HT1080 (cell line): ENCODE data around the gene COL8A2. TPM values are rescaled to one million over a fixed set of nuclear protein-coding genes. Genes with fewer than 3 reads are reported as not detected.

Source experiments
- DNase-seq: peaks from one replicate; pipeline ENCODE4 v3.0.0-alpha.2; 2015; ENCODE audit warnings: low read depth
- total RNA-seq: library from RNA; depleted of rRNA; stranded (reverse); fragments of >200 nt; shearing (Covaris generic); gene quantifications from 2 replicates; pipeline ENCODE4 v1.2.3, GENCODE V29; 2014

The COL8A2 gene
- total RNA-seq, 1 experiment from 2014 or later: 1.5 TPM

DNA sequence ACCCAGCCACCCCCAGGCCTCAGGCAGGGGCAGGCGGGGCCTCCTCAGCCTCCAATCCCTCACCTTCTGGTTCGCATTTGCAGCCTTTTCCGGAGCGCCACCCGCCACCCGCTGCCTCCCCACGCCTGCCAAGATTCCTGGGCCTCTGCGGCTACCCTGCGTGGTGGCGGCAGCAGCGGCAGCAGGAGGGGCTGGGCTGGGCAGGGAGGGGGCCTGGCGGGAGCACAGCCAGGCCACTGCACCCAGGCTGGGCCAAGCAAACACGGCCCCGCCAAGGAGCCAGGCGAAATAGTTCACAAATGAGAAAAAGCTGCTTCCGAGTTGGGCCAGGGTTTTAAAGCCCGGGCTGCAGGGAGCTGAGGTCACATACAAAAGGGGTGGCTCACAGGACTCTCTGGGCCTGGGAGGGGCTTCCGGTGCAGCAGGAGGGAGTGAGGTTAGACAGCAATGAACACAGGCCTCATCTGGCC lies 9.8 kb downstream of the COL8A2 start:
- peak; percentile 75 for DNase-seq

DNA sequence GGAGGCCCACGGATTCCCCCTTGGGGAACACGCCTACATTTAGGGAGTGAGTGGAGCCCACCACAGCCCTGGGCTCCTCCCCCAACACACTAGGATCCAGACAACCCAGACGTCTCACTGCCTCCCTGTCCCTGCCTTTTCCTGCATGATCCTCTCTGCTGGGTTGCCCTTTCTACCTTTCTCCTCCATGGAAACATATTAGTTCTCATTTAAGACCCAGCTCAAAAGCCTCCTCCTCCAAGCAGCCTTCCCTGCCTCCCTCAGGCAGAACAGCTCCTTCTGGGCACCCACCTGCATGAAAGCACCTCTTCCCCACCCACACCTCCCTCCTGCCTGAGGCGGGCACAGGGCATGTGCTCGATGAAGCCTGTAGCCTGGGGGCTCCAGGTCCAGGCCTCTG lies 10.7 kb downstream of the COL8A2 start:
- no peak for DNase-seq

DNA sequence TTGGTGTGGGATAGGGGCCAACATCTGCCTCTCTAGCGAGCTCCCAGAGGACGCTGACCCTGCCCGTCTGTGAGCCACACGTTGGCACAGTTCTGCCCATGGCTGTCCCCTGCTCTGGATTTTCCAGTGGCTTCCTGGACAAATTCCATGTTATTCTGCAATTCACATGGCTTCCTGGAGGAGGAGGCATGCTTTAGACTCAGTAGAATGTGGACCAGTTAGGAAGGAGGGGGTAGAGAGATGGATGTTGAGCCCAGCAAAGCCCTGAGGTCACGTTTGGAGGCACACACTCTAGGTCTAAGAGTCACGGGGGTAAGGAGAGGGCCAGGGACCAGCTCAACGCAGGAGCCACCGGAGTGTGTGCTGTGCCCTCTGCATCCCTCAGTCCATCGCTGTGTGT lies 12.2 kb downstream of the COL8A2 start:
- DNase-seq: no peak

DNA sequence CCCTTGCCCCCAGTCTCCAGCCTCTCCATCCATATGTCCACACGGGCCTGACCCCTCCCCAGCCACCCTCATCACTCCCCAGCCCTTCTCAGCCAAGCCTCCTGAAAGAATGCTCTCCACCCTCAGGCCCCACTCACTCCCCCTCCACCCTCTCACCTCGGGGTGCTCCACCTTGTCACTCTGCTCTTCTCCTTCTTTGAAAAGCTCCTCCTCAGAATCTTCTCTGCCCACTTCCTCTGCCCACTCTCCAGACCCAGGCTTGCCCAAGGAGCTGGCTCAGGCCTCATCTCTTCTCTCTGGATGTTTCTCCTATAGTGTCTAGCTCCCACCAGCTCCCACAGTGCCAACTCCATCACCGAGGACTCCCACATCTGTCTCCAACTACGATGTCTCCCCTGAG lies 13.9 kb downstream of the COL8A2 start:
- no peak for DNase-seq

DNA sequence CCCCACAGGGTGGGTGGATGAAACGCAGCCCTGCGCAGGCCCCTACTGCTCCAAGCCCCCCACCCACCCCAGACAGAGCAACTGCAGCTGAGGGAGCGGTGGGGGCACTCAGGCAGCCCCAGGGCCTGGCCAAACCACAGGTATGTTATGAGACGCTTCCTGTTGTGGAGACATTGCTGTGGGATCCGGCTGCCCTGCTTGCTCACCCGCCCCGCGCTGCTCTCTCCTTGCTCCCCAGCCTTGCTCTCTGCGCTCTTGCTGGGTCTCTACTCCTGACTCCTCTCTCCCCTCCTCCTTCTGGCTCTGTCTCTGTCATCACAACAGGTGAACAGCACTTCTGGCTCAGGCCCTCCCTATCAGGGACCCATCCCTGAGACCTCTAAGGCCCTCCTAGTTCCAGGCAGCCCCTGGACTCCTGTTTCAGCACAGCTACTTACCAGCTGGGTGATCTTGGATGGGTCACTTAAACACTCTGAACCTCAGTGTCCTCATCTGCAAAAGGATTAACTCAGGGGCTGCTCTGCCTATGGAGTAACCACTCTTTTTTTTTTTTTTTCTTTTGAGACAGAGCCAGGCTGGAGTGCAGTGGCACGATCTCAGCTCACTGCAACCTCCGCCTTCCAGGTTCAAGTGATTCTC lies 15.9 kb downstream of the COL8A2 start:
- DNase-seq: peak; percentile 89

DNA sequence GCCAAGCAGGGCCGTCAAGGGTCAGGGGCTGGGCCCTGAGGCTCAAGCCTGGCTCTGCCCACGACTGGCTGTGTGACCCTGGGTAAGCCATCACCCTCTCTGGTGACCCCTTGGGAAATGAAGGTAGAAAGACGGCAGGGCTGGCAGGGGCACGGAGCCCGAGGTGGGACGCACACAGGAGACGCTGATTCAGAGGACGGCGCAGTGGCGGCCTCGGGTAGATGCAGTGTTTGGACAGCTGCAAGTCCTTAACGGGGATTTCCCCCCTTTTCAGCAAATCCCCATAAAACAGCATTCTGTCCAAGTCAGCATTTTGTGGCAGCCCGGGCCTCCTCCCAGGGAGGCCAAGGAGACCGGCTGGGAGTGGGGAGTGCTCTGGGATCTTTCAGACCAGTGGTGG lies 16.7 kb downstream of the COL8A2 start:
- DNase-seq: no peak

DNA sequence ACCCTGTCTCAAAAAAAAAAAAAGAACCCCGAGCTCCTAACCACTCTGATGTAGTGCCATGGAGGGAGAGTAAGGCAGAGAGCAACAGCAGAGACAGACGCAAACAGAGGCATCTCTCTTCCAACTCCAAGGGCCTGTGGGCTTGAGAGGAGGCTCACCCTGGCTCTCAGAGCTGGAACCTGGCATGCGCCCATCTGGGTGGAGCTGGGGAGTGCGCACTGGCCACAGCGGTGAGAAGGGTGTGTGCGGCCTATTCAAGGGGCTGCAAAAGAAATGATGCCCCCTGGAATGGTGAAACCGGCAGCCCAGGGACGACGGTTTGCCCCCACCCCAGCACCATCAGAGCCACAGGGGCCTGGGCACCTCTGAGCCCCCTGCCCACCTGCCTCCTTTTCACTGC lies 17.6 kb downstream of the COL8A2 start:
- DNase-seq: no peak

DNA sequence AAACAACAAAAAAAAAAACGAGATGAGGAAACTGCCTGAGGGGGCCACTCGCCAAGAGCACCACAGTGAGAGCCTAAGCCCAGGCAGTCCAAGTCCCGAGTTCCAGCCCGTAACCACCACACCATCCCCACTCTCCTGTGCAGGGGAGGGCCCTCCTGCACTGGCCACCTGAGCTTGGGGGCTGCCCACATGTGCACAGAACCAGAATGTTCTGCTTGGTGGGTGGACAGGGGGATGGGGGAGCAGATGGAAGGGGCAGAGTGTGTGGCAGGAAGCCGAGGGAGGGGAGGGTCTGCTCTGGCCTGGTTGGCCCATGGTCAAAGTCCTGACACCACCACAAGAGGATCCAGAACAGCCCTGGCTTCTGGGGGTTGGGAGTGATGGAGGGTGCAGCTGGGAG lies 18.8 kb downstream of the COL8A2 start:
- no peak for DNase-seq

DNA sequence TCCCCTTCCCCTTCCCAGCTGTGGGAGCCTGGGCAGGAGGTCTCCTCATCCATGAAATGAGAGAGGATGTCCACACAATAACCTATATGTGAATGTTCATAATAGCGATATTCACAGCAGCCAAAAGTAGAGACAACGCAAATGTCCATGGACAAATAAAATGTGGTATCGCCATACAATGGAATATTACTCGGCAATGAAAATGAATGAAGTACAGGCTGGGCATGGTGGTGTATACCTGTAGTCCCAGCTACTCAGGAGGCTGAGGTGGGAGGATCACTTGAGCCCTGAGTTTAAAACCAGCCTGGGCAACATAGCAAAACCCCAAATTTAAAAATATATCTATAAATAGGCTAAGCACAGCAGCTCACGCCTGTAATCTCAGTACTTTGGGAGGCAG lies 23.5 kb downstream of the COL8A2 start:
- no peak for DNase-seq

DNA sequence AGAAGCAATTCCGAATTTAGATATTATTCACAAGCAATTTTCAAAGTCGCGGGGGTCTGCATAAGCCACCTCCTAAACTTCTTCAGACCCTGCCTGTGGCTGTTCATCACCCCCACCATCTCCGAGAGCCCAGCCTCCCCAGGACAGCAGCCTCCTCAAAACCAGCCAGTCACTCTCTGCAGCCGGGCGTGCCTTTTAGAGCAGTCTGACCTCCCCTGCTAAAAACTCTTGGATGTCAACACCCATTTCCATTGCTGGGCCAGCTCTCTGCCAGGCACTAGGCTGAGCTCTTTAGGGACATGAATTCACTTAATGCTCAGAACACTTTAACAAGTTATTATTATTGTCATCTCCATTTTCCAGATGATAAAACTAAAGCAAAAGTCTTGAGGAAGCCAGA lies 24.6 kb downstream of the COL8A2 start:
- no peak for DNase-seq

DNA sequence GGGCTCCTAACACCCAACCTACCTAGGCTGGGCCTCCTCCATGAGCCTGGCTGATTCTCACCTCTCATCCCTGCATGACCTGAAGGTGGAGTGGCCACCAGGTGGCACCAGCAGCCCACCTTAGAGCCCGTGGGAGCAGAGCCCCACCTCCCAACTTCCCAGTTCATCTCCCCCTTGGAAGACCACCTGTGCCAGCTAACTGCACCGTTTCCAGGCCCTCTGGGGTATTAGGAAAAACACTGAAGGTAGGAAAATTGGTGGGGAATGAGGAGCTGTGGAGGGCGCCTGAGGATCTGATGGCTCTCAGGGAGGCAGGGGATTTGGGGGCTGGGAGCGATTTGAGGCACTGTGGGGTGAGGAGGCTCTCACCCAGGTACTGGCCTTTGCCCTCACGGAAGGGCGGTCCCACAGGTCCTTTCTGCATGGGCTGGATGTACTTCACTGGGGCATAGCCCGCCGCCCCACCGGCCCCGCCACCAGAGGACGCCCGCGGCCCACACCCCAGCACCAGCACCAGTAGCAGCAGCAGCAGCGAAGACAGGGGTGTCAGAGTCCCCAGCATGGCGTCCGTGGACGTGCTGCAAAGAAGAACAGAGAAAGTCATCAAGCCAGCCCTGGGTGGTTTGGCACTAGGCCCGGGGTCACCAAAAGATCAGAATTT lies 25.2 kb downstream of the COL8A2 start:
- DNase-seq: peak; percentile 72

DNA sequence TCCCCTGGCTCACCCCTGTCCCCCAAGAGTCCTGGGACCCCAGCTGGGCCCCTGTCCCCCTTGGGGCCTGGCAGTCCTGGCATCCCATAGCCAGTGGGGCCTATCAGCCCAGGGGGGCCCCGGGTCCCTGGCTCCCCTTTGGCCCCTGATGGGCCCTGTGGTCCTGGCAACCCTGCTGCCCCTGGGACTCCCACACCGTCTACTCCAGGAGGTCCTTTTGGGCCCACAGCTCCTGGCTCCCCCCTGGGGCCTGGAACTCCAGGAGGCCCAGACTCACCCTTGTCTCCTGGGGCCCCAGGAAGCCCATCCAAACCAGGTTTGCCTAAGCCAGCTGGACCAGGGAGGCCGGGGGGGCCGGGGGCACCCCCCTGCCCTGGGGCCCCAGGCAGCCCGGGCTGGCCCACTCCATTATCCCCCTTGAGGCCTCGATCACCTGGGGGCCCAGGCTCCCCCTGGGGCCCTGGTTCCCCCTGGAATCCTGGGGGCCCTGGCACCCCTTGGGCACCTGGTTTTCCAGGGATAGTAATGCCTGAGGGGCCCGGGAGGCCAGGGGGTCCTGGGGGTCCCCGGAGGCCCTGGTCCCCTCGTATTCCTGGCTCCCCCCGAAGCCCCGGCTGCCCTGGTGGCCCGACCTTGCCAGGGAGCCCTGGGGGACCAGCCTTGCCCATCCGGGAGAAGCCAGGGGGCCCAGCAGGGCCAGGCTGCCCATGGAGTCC lies 26.2 kb downstream of the COL8A2 start:
- DNase-seq: no peak

DNA sequence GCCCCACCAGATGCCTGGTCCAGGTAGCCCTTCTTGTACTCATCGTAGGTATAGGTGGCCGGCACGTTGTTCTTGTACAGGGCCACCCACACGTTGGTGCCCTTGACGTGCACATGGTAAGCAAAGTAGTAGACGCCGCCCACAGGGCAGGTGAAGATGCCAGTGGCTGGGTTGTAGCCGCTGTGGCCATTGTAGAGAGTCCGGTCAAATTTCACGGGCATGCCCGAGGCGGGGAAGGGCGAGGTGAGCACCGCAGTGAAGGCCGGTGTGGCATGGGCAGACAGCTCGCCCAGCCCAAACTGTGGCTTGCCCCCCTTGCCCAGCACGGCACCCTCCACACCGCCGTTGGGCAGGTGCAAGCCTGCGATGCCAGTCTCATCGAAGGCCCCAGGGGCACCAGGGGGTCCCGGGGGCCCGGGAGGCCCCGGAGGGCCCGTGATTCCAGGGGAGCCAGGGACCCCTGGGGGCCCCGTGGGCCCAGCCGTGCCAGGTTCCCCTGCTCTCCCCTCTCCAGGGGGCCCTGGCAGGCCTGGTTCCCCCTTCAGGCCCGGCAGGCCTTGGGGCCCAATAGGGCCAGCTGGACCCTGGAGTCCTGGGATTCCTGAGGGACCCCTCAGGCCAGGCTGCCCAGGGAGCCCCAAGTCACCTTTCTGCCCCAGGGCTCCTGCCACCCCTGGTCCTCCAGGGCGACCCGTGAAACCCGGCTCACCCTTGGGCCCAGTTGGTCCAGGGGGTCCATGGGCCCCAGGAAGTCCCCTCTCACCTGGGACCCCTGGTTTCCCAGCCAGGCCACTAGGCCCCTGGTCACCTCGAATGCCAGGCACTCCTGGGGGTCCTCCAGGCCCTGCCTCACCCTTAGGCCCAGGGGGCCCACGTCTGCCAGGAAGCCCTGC lies 27.1 kb downstream of the COL8A2 start:
- DNase-seq: no peak

DNA sequence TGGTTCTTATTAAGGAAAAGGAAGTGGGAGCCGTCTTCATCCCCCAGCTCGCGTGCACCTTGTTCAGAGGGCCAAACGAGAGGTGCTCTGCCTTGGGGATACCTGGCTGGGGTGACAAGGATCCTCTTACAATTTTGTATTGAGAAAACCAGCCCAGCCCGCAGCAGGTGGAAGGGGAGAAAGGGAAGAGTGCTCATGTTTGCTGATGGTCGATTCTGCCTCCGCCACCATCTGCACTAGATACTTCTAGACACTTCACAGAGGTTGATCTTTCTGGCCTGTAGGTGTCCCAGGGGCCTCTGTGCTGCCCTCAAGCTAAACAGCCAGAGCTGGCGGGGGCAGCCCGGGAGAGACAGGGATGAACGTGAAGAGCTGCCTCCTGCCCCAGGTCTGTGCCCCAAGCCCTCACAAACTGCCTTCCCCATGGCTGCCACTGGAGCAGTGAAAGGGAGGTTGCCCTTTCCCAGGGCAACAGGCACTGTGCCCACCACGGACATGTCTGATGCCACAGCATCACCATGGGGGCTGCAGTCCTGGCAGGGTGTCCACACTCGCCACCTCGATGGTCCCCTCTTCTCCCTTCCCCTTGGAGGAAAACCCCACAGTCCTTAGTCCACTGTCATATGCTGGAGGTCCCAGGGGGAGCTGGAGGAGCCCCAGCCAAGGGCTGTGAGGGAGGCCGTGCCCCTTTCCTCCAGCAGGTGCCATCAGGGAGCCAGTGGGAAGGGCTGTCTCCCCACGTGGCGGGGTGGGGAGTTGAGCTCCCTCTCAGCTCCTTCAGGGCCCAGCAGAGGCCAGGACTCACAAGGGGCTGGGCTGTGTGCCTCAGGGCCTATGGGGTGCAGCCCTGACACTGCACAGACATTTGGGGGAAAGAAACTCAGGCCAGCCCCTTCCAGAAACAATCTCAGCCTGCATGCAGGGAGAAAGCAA lies 28.3 kb downstream of the COL8A2 start:
- peak; percentile 49 for DNase-seq

DNA sequence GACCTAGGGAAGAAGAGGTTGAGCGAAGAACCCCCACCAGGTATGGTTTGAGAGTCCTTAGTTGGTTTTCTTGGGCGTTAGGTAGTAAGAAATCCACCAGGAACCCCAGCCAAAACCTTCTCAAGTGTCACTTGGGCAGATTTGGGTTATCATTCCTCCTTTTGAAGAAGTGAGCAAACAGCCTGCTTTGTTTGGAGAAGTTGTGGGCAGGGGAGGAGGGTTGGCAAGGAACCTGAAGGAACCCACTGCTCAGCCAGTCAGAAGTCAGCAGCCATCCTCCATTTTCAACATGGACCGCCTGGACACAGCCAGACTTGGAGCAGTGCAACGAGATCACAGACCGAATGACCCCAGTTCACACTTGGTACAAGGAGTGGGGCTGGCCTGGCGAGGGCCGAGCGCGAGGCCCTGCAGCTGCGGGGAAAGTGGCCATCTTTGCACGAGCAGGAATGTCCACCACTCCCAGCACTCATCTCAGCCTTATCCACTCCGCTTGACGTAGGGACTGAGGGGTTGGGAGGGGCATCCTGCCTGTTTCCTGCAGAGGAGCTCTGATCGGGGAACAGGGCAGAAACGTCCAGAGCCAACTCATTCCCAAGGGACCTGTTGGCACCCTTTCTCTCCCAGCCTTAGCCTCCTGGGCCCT lies 29.1 kb downstream of the COL8A2 start:
- DNase-seq: no peak

DNA sequence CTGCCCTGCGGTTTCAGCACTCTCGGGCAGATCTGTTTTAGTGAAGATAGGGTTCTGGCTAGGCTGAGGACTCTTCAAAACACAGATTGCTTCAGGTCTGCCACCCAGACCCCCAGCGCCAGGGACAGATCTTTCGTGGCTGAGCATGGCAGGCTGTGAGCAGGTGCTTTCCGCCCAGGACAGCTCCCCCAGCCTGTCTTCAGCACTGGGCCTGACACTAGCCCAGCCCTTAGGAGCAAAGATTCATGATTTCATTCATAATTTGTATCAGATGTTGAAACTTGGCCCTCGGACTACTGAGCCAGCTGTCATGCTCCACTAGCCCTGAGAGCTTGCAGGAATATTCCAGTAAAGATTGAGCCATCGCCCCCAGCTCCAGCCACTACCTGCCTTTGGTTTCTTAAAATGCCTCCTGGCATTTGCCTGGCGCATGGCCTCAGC lies 30.4 kb downstream of the COL8A2 start:
- DNase-seq: no peak

DNA sequence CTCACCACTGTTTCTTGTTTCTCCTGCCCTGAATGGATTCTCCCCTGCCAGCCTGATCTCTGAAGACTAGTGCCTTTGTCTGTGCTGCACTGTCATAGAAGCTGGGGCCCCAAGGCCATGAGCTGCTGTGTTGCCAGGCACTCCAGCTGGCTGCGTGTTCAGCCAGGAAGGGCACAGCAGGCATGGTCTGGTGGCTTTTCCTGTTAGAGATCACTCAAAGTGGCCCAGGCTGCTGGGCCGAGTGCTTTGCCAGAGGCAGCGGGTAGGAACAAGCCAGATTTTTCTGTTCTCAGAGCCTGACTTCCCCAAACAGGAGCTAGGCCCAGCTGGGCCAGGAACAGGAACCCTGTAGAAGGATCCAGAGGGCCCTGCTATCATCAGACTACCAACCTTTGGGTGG lies 31.1 kb downstream of the COL8A2 start:
- no peak for DNase-seq

DNA sequence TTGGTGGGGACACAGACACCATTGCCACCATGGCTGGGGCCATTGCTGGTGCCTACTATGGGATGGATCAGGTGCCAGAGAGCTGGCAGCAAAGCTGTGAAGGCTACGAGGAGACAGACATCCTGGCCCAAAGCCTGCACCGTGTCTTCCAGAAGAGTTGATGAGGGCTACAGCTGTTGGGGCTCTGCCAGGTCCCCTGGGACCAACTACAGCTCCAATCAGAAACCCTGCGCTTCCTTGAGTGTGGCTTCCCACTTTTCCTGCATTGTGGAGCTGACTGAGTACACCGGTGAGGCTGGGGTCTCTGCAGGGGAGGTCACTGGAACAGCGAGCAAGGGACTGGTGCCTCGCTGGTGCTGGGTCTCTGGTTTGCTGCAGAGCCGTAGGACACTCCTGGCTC lies 31.8 kb downstream of the COL8A2 start:
- DNase-seq: no peak

DNA sequence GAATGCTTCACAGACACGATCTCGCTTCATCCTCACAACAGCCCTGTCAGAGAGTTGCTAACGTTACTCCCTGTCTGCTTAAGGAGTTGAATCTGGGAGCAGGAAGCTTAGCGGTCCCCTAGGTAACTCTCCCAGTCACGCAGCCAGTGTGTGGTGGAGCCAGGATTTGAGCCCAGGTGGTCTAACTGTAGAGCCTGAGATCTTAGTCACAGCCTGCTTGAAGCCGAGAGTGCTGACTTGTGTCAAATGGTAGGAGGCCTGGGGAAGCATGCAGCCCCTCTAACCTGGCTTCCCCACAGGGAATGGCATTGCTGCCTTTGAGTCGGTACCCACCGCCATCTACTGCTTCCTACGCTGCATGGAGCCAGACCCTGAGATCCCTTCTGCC lies 32.2 kb downstream of the COL8A2 start:
- no peak for DNase-seq
